Fibroblast of the aortic adventitia (primary cell): Measurements from ENCODE around the gene LASP1. TPM values are rescaled to one million over a fixed set of nuclear protein-coding genes. Genes with fewer than 3 reads are reported as not detected.
"Not testable (repeated sequence)": the region's sequence is repeated elsewhere in the genome, so short reads cannot be mapped to it uniquely, and the experiment has no call there.

Experiments used
- DNase-seq: peaks from one replicate; pipeline ENCODE4 v3.0.0-alpha.2; 2010; ENCODE audit warnings: low read depth
- H3K4me3 ChIP-seq: 2 replicates; pipeline ENCODE4 v1.5.1; 2011; ENCODE audit warnings: low read depth, mild to moderate bottlenecking, control low read depth, low read length, moderate library complexity
- CTCF ChIP-seq: IDR thresholded peaks from 2 replicates; pipeline ENCODE4 v1.5.1; 2011; ENCODE audit warnings: mild to moderate bottlenecking, low read length, control low read depth, inconsistent platforms; ENCODE audit not compliant: insufficient read depth
- total RNA-seq: library from RNA; depleted of rRNA; stranded (reverse); fragments of >200 nt; gene quantifications from 2 replicates; pipeline ENCODE4 v1.2.3, GENCODE V29; 2012; ENCODE audit warnings: low replicate concordance

Gene LASP1
- total RNA-seq, 1 donor = 174 TPM

GRCh38 chr17:38942696-38943334 is 73.0 kb downstream of the LASP1 start:
- H3K4me3 ChIP-seq = no peak overlapping the region
- TF ChIP-seq CTCF = no peak
- DNase-seq = no peak

DNA sequence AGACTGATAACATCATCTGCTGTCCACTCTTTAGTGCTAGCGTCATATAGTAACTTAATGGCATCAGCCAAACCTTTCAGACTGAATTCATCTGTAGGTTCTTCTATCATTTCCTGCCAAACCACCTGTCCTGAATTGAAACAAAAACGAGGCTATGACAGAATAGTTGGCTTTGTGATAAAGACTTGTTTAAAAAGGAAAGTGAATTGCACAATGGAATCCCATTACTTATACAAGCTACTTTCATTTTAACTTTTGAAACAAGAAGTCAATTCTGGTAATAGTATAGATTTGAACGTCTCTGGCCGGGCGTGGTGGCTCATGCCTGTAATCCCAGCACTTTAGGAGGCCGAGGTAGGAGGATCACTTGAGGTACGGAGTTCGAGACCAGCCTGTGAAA is 73.7 kb downstream of the LASP1 start:
- no peak for TF ChIP-seq CTCF
- DNase-seq = peak; percentile 31

GRCh38 chr17:38947189-38947588 is 77.3 kb downstream of the LASP1 start:
- no peak for DNase-seq
- no peak for TF ChIP-seq CTCF
- no peak overlapping the region for H3K4me3 ChIP-seq

More for the DNA sequence above, 73.7 kb downstream of the LASP1 start:
- H3K4me3 ChIP-seq = no peak overlapping the region

DNA sequence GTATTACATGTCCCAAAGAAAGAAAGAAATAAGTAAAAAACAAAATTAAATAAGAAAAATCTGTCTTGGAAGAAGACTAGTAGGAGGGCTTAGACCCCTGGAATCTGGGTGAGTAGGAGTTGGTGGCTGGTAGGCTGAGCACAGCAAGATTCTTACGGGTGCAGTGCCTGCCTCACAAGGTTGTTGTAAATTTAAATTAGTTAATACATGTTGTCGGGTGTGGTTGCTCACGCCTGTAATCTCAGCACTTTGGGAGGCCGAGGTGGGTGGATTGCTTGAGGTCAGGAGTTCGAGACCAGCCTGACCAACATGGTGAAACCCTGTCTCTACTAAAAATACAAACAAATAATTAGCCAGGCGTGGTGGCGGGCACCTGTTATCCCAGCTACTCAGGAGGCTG is 83.9 kb downstream of the LASP1 start:
- H3K4me3 ChIP-seq, DNase-seq: not testable (repeated sequence)

DNA sequence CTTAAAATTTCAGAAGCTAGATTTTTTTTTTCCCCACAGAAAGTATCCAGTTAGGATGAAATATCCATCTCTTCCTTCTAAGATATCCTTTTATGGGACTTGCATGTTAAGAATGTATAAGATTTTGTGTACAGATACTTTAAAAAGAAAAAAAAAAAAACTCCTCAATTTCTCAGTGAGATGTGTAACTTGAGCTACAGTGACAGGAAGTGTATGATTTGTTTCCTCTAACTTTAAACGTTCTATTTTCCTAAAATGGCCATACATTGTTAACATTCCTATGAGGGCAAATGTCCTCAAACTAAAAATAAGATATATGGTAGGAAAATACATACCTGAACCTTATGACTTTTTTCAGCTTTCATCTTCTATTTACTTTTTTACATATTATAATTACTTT is 88.5 kb downstream of the LASP1 start:
- TF ChIP-seq CTCF = no peak
- no peak overlapping the region for H3K4me3 ChIP-seq
- DNase-seq = peak; percentile 33

DNA sequence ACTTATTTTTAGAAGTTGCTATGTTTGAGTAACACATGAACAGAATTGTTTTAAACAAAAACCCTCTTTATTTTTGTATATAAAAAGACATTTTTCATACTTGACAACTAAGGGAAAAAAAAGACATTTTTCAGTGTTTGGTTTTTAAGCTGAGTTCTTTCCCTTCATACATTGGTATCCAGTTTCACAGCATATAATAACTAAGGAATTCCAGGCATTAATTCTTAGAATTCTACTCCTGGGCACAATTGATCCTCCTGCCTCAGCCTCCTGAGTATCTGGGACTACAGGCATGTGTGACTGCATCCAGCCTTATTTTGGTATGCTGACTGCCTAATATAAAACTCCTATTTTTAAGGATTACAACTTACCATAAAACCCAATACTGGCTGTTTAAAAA is 88.9 kb downstream of the LASP1 start:
- no peak overlapping the region for H3K4me3 ChIP-seq
- TF ChIP-seq CTCF = no peak
- peak; percentile 68 for DNase-seq

DNA sequence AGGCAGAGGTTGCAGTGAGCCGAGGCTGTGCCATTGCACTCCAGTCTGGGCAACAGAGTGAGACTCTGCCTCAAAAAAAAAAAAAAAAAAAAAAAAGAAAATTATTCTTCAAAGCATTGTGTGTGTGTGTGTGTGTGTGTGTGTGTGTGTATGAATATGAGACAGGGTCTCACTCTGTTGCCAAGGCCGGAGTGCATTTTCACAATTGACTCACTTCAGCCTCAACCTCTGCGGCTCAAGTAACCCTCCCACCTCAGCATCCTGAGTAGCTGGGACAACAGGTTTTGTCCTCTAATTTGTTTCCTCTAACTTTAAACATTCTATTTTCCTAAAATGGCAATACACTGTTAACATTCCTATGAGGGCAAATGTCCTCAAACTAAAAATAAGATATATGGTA is 89.7 kb downstream of the LASP1 start:
- TF ChIP-seq CTCF = no peak
- H3K4me3 ChIP-seq = no peak overlapping the region
- no peak for DNase-seq
